ENCODE results near the gene CD164L2.

The CD164L2 gene

GRCh38 chr1:27349784-27350662, 33.1 kb downstream of the CD164L2 start:
- Histone ChIP-seq H3K79me2 (ENCODE audit: insufficient read depth, low read depth) (no peaks in the 10 kb centered on the region), H2AFZ (ENCODE audit: low read depth) (no peak overlapping the region), H3K4me1 (ENCODE audit: low read depth, poor library complexity, severe bottlenecking) (no peaks in the 10 kb centered on the region), H3K27me3 (ENCODE audit: insufficient read depth, low read depth) (no peaks in the 10 kb centered on the region), H3K4me3 (IDR thresholded peaks at IDR 0.05; ENCODE audit: insufficient read depth, low read depth, low read length) (no peak overlapping the region), H4K20me1 (ENCODE audit: insufficient read depth) (no peaks in the 10 kb centered on the region), H3K27ac (no peak overlapping the region), H3K9ac (no peak overlapping the region), H3K4me2 (no peak overlapping the region), H3K36me3 (ENCODE audit: insufficient read depth) (no peaks in the 10 kb centered on the region)
- TF ChIP-seq CTCF (conservative IDR thresholded peaks at IDR 0.05; ENCODE audit: low read depth, low read length) = no peak

GRCh38 chr1:27348861-27349783, 34.0 kb downstream of the CD164L2 start:
- H3K4me2 ChIP-seq = no peak overlapping the region
- no peaks in the 10 kb centered on the region for H3K79me2 ChIP-seq (ENCODE audit: insufficient read depth, low read depth)
- H3K36me3 ChIP-seq (ENCODE audit: insufficient read depth) = no peaks in the 10 kb centered on the region
- no peaks in the 10 kb centered on the region for H3K27me3 ChIP-seq (ENCODE audit: insufficient read depth, low read depth)
- H3K4me3 ChIP-seq (IDR thresholded peaks at IDR 0.05; ENCODE audit: insufficient read depth, low read depth, low read length) = no peak overlapping the region
- H4K20me1 ChIP-seq (ENCODE audit: insufficient read depth) = no peaks in the 10 kb centered on the region
- H3K27ac ChIP-seq = no peak overlapping the region
- H3K9ac ChIP-seq = no peak overlapping the region
- H3K4me1 ChIP-seq (ENCODE audit: low read depth, poor library complexity, severe bottlenecking) = no peaks in the 10 kb centered on the region
- peak overlapping the region; percentile 22; the same call in 1 of the 2 replicates for H2AFZ ChIP-seq (ENCODE audit: low read depth)
- TF ChIP-seq CTCF (conservative IDR thresholded peaks at IDR 0.05; ENCODE audit: low read depth, low read length) = no peak

GRCh38 chr1:27346991-27347624, 36.0 kb downstream of the CD164L2 start:
- Histone ChIP-seq H3K4me1 (ENCODE audit: low read depth, poor library complexity, severe bottlenecking) (no peaks in the 10 kb centered on the region), H3K9ac (no peak overlapping the region), H2AFZ (ENCODE audit: low read depth) (no peak overlapping the region), H4K20me1 (ENCODE audit: insufficient read depth) (no peaks in the 10 kb centered on the region), H3K4me2 (no peak overlapping the region), H3K27me3 (ENCODE audit: insufficient read depth, low read depth) (no peaks in the 10 kb centered on the region), H3K36me3 (ENCODE audit: insufficient read depth) (no peaks in the 10 kb centered on the region), H3K79me2 (ENCODE audit: insufficient read depth, low read depth) (no peaks in the 10 kb centered on the region), H3K4me3 (IDR thresholded peaks at IDR 0.05; ENCODE audit: insufficient read depth, low read depth, low read length) (no peak overlapping the region), H3K27ac (no peak overlapping the region)
- no peak for TF ChIP-seq CTCF (conservative IDR thresholded peaks at IDR 0.05; ENCODE audit: low read depth, low read length)

GRCh38 chr1:27346357-27346756, 36.8 kb downstream of the CD164L2 start:
- TF ChIP-seq CTCF (conservative IDR thresholded peaks at IDR 0.05; ENCODE audit: low read depth, low read length) = no peak
- H4K20me1 ChIP-seq (ENCODE audit: insufficient read depth) = no peaks in the 10 kb centered on the region
- H3K27me3 ChIP-seq (ENCODE audit: insufficient read depth, low read depth) = no peaks in the 10 kb centered on the region
- no peak overlapping the region for H3K9ac ChIP-seq
- H3K4me1 ChIP-seq (ENCODE audit: low read depth, poor library complexity, severe bottlenecking) = no peaks in the 10 kb centered on the region
- no peaks in the 10 kb centered on the region for H3K36me3 ChIP-seq (ENCODE audit: insufficient read depth)
- no peak overlapping the region for H3K27ac ChIP-seq
- H3K4me3 ChIP-seq (IDR thresholded peaks at IDR 0.05; ENCODE audit: insufficient read depth, low read depth, low read length) = no peak overlapping the region
- H2AFZ ChIP-seq (ENCODE audit: low read depth) = no peak overlapping the region
- H3K4me2 ChIP-seq = no peak overlapping the region
- H3K79me2 ChIP-seq (ENCODE audit: insufficient read depth, low read depth) = no peaks in the 10 kb centered on the region

Measured in KMS-11 (cell line).